HepG2 (cell line): Measurements from ENCODE around the gene LRRC51. TPM values are rescaled to one million over a fixed set of nuclear protein-coding genes. Genes with fewer than 3 reads are reported as not detected.

Experiments
- ARNT ChIP-seq: fragments of 450-650 bp; IDR thresholded peaks from 2 replicates; pipeline ENCODE4 v1.6.1; 2017
- CEBPB ChIP-seq: IDR thresholded peaks from 2 replicates; pipeline ENCODE4 v1.6.1; 2011; ENCODE audit warnings: low read depth, low read length, improper control_type of control experiment, borderline replicate concordance
- FOSL1 ChIP-seq: sonication (generic); formaldehyde crosslinking; IDR thresholded peaks from 2 replicates; pipeline ENCODE4 v1.9.0; 2021; ENCODE audit warnings: missing genetic modification reagents, borderline replicate concordance
- FOXO1 ChIP-seq: sonication (generic); formaldehyde crosslinking; IDR thresholded peaks from 2 replicates; pipeline ENCODE4 v1.4.0; 2020; ENCODE audit warnings: missing genetic modification reagents
- GATAD2A ChIP-seq: IDR thresholded peaks from 2 replicates; pipeline ENCODE4 v1.6.1; 2016
- IKZF1 ChIP-seq: fragments of 450-650 bp; IDR thresholded peaks from 2 replicates; pipeline ENCODE4 v1.7.1; 2016
- KDM4B ChIP-seq: sonication (generic); formaldehyde crosslinking; IDR thresholded peaks from 2 replicates; pipeline ENCODE4 v1.4.0; 2020; ENCODE audit warnings: missing genetic modification reagents
- KDM5A ChIP-seq: fragments of 200-600 bp; sonication (generic); IDR thresholded peaks from 2 replicates; pipeline ENCODE4 v1.7.0; 2018; ENCODE audit warnings: antibody characterized with exemption, mild to moderate bottlenecking, low read length, borderline replicate concordance
- MYNN ChIP-seq: sonication (generic); formaldehyde crosslinking; IDR thresholded peaks from 2 replicates; pipeline ENCODE4 v1.4.0; 2020; ENCODE audit warnings: mild to moderate bottlenecking, low read depth, missing genetic modification reagents
- PAX8 ChIP-seq: sonication (generic); formaldehyde crosslinking; IDR thresholded peaks from 2 replicates; pipeline ENCODE4 v1.8.0; 2022; ENCODE audit warnings: mild to moderate bottlenecking, missing genetic modification reagents, borderline replicate concordance
- SAP130 ChIP-seq: IDR thresholded peaks from 2 replicates; pipeline ENCODE4 v1.6.1; 2016; ENCODE audit warnings: low read depth
- TBP ChIP-seq: sonication (generic); formaldehyde crosslinking; IDR thresholded peaks from 2 replicates; pipeline ENCODE4 v1.5.0; 2020; ENCODE audit warnings: missing genetic modification reagents
- TGIF2 ChIP-seq: IDR thresholded peaks from 2 replicates; pipeline ENCODE4 v1.6.1; 2016; ENCODE audit warnings: control low read depth, missing compliant biosample characterization
- XBP1 ChIP-seq: sonication (generic); formaldehyde crosslinking; IDR thresholded peaks from 2 replicates; pipeline ENCODE4 v1.5.0; 2020; ENCODE audit warnings: missing genetic modification reagents
- ZBTB21 ChIP-seq: sonication (generic); formaldehyde crosslinking; IDR thresholded peaks from 2 replicates; pipeline ENCODE4 v1.4.0; 2020; ENCODE audit warnings: missing genetic modification reagents
- ZBTB8A ChIP-seq: sonication (generic); formaldehyde crosslinking; IDR thresholded peaks from 2 replicates; pipeline ENCODE4 v1.4.0; 2020; ENCODE audit warnings: mild to moderate bottlenecking, low read depth, missing genetic modification reagents, borderline replicate concordance
- ZFP36L2 ChIP-seq: sonication (generic); formaldehyde crosslinking; IDR thresholded peaks from 2 replicates; pipeline ENCODE4 v1.4.0; 2020; ENCODE audit warnings: missing genetic modification reagents
- ZNF776 ChIP-seq: sonication (generic); formaldehyde crosslinking; IDR thresholded peaks from 2 replicates; pipeline ENCODE4 v1.4.0; 2020; ENCODE audit warnings: mild to moderate bottlenecking, missing genetic modification reagents
- polyA plus RNA-seq, 8 experiments: library from polyadenylated mRNA; depleted of rRNA in 3 of 8; stranded (reverse) in 7 of 8; unstranded in 1 of 8; fragments of >200 nt; fragmentation: Illumina TruSeq in 4 of 8; extraction: Trizol in 4 of 8; gene quantifications; 2 replicates each; pipeline versions ENCODE4 v1.2.1 to v1.2.3, GENCODE V29; 2011 to 2016; ENCODE audit warnings: low read depth in 4 of 8, missing spikeins in 1 of 8, mixed read lengths in 1 of 8; ENCODE audit not compliant: insufficient read depth in 1 of 8
- total RNA-seq, 5 experiments: library from RNA; depleted of rRNA; stranded (reverse); fragments of >200 nt; fragmentation: Illumina TruSeq; extraction: Trizol; gene quantifications; 2 replicates each; pipeline ENCODE4 v1.2.3, GENCODE V29; 2016; ENCODE audit warnings: low read depth in 1 of 5
- TF ChIP-seq, protein P1 (sequence below): sonication (generic); formaldehyde crosslinking; IDR thresholded peaks from 2 replicates; pipeline ENCODE4 v1.4.0; 2020; ENCODE audit warnings: missing genetic modification reagents
- TF ChIP-seq, protein P2 (sequence below): IDR thresholded peaks from 2 replicates; pipeline ENCODE4 v1.6.1; 2016; ENCODE audit warnings: low read depth, borderline replicate concordance
- TF ChIP-seq, protein P3 (sequence below): sonication (generic); formaldehyde crosslinking; IDR thresholded peaks from 2 replicates; pipeline ENCODE4 v1.5.0; 2020; ENCODE audit warnings: missing genetic modification reagents
- TF ChIP-seq, protein P4 (sequence below): sonication (generic); formaldehyde crosslinking; IDR thresholded peaks from 2 replicates; pipeline ENCODE4 v1.4.0; 2020; ENCODE audit warnings: missing genetic modification reagents, mild to moderate bottlenecking, borderline replicate concordance
- TF ChIP-seq, protein P5 (sequence below): sonication (generic); formaldehyde crosslinking; IDR thresholded peaks from 2 replicates; pipeline ENCODE4 v1.4.0; 2020; ENCODE audit warnings: mild to moderate bottlenecking, missing genetic modification reagents

The LRRC51 gene
- total and polyA plus RNA-seq, 2 of the 13 experiments (the other 11 are each of a cell fraction or from before 2014, with no cell fraction given) = 5.3 to 6.0 TPM

DNA sequence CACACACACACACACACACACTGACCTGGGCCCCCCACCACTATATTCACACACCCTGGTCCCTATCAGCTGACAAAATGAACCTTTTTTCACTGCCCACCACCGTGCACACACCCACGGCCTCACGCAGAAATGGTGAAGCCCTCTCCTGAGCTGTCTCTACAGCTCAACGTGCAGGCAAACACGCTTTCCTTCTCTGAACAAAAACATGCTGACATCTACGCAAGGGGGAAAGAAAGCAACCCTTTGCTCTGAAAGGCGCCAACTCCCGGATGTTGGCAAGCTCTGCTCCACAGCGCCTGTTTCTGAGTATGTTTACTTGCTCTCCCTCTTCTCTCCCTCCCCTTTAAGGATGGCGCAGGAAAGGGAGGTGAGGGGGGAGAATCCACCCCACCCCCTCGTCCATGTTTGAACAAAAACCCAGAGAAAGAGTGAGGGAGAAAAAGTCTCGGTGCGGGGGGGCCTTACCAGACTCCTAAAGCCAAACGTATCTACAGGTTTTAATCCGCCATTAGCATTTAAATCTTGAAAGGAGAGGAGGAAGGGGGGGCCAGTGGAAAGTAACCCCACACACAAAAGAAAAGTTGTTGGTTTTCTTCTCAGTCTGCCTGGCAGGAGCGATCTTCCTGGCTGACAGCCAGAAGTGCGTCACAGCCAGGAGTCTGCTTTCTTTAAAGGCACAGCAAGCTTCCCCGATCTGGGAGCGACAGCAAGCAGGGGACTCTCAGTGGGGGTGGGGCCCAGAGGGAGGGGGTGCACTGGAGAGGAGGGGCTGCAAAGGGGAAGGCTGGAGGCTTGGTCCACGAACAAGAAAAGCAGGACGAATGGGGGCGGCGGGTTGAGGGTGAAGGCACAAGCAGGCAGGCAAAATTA lies 39.9 kb upstream of the LRRC51 start (continued):
- TF ChIP-seq ZBTB21 (CRISPR knock-in tag) (0 out of 2 replicates have a peak, but pooled peaks have one; percentile 27), IKZF1 (no peak), KDM5A (peak; percentile 63; the same call in 1 of the 2 replicates), TBP (CRISPR knock-in tag) (no peak), PAX8 (no peak), TGIF2 (CRISPR knock-in tag) (no peak), ZFP36L2 (no peak), SAP130 (CRISPR knock-in tag) (peak; percentile 90), ZNF776 (no peak), ARNT (no peak), FOSL1 (CRISPR knock-in tag) (no peak), XBP1 (CRISPR knock-in tag) (no peak), CEBPB (no peak), ZBTB8A (CRISPR knock-in tag) (no peak), MYNN (no peak), GATAD2A (CRISPR knock-in tag) (no peak), FOXO1 (peak; percentile 77; the same call in 1 of the 2 replicates), KDM4B (CRISPR knock-in tag) (no peak)
- TF ChIP-seq, protein P1, sequence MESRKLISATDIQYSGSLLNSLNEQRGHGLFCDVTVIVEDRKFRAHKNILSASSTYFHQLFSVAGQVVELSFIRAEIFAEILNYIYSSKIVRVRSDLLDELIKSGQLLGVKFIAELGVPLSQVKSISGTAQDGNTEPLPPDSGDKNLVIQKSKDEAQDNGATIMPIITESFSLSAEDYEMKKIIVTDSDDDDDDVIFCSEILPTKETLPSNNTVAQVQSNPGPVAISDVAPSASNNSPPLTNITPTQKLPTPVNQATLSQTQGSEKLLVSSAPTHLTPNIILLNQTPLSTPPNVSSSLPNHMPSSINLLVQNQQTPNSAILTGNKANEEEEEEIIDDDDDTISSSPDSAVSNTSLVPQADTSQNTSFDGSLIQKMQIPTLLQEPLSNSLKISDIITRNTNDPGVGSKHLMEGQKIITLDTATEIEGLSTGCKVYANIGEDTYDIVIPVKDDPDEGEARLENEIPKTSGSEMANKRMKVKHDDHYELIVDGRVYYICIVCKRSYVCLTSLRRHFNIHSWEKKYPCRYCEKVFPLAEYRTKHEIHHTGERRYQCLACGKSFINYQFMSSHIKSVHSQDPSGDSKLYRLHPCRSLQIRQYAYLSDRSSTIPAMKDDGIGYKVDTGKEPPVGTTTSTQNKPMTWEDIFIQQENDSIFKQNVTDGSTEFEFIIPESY (CRISPR knock-in tag) = no peak; the same call in 1 of the 2 replicates
- TF ChIP-seq, protein P2, sequence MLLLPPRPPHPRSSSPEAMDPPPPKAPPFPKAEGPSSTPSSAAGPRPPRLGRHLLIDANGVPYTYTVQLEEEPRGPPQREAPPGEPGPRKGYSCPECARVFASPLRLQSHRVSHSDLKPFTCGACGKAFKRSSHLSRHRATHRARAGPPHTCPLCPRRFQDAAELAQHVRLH (CRISPR knock-in tag) = peak; percentile 46; the same call in 1 of the 2 replicates
- TF ChIP-seq, protein P3, sequence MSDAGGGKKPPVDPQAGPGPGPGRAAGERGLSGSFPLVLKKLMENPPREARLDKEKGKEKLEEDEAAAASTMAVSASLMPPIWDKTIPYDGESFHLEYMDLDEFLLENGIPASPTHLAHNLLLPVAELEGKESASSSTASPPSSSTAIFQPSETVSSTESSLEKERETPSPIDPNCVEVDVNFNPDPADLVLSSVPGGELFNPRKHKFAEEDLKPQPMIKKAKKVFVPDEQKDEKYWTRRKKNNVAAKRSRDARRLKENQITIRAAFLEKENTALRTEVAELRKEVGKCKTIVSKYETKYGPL (CRISPR knock-in tag) = no peak
- TF ChIP-seq, protein P4, sequence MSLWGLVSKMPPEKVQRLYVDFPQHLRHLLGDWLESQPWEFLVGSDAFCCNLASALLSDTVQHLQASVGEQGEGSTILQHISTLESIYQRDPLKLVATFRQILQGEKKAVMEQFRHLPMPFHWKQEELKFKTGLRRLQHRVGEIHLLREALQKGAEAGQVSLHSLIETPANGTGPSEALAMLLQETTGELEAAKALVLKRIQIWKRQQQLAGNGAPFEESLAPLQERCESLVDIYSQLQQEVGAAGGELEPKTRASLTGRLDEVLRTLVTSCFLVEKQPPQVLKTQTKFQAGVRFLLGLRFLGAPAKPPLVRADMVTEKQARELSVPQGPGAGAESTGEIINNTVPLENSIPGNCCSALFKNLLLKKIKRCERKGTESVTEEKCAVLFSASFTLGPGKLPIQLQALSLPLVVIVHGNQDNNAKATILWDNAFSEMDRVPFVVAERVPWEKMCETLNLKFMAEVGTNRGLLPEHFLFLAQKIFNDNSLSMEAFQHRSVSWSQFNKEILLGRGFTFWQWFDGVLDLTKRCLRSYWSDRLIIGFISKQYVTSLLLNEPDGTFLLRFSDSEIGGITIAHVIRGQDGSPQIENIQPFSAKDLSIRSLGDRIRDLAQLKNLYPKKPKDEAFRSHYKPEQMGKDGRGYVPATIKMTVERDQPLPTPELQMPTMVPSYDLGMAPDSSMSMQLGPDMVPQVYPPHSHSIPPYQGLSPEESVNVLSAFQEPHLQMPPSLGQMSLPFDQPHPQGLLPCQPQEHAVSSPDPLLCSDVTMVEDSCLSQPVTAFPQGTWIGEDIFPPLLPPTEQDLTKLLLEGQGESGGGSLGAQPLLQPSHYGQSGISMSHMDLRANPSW = no peak
- TF ChIP-seq, protein P5, sequence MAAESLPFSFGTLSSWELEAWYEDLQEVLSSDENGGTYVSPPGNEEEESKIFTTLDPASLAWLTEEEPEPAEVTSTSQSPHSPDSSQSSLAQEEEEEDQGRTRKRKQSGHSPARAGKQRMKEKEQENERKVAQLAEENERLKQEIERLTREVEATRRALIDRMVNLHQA (CRISPR knock-in tag) = no peak
